Activated effector memory CD4-positive, alpha-beta T cell treated with Interleukin-2 at 50 U/mL for 16 hours (primary cell): ENCODE measurements around the gene LBX2.

ENCODE experiments used
- DNase-seq: peaks from one replicate; pipeline ENCODE4 v3.0.0-alpha.2; 2020

LBX2 gene

GRCh38 chr2:74499267-74499939, at the start of gene LBX2:
TSS of gene LBX2 (minus strand) at chr2:74499603. CDS start at chr2:74499537, 66 bp downstream.
- no peak for DNase-seq

- DNase-seq: no peak
Measured at GRCh38 chr2:74548285-74548899, 49.0 kb upstream of the LBX2 start.

GRCh38 chr2:74546004-74546403, 46.6 kb upstream of the LBX2 start:
- no peak for DNase-seq

- no peak for DNase-seq
Measured at GRCh38 chr2:74544634-74545033, 45.2 kb upstream of the LBX2 start.

- no peak for DNase-seq
Measured at GRCh38 chr2:74542978-74543377, 43.6 kb upstream of the LBX2 start.

GRCh38 chr2:74540291-74540690, 40.9 kb upstream of the LBX2 start:
- no peak for DNase-seq

- no peak for DNase-seq
Measured at GRCh38 chr2:74538881-74539339, 39.5 kb upstream of the LBX2 start.

GRCh38 chr2:74537140-74537539, 37.7 kb upstream of the LBX2 start:
- no peak for DNase-seq

GRCh38 chr2:74536166-74536950, 37.0 kb upstream of the LBX2 start:
- DNase-seq: no peak

GRCh38 chr2:74535440-74535965, 36.1 kb upstream of the LBX2 start:
- DNase-seq: no peak

- DNase-seq: no peak
Measured at GRCh38 chr2:74534411-74534810, 35.0 kb upstream of the LBX2 start.

GRCh38 chr2:74533464-74533863, 34.1 kb upstream of the LBX2 start:
- no peak for DNase-seq

GRCh38 chr2:74532222-74532621, 32.8 kb upstream of the LBX2 start:
- DNase-seq: no peak

- DNase-seq: no peak
Measured at GRCh38 chr2:74531666-74532065, 32.3 kb upstream of the LBX2 start.

GRCh38 chr2:74530239-74531187, 31.1 kb upstream of the LBX2 start:
- DNase-seq: peak; percentile 29

GRCh38 chr2:74529357-74530238, 30.2 kb upstream of the LBX2 start, which contains the start of the genes AUP1 and HTRA2:
TSS of gene AUP1 (minus strand) at chr2:74529706. CDS start at chr2:74529629, 77 bp downstream.
TSS of gene HTRA2 (plus strand) at chr2:74529933. CDS start at chr2:74530007, 74 bp downstream.
- DNase-seq: peak; percentile 83

- no peak for DNase-seq
Measured at GRCh38 chr2:74528600-74529356, 29.4 kb upstream of the LBX2 start.

- DNase-seq: no peak
Measured at GRCh38 chr2:74527741-74528140, 28.3 kb upstream of the LBX2 start.

GRCh38 chr2:74526649-74527230, 27.3 kb upstream of the LBX2 start:
- DNase-seq: no peak
